NCI-H146 (cell line): Measurements from ENCODE around the gene DGKG.

Experiments
- DNase-seq: peaks from one replicate; lab custom pipeline; 2025; lab: John Stamatoyannopoulos, UW

The DGKG gene

GRCh38 chr3:186361762-186362536, at the start of gene DGKG:
DGKG (minus strand) TSS chr3:186362234; CDS start chr3:186320459, 41,775 bp downstream.
- DNase-seq = peak; percentile 55

GRCh38 chr3:186411089-186411488, 49.1 kb upstream of the DGKG start:
- DNase-seq = no peak

GRCh38 chr3:186406669-186407635, 44.9 kb upstream of the DGKG start:
- DNase-seq = no peak

DNA sequence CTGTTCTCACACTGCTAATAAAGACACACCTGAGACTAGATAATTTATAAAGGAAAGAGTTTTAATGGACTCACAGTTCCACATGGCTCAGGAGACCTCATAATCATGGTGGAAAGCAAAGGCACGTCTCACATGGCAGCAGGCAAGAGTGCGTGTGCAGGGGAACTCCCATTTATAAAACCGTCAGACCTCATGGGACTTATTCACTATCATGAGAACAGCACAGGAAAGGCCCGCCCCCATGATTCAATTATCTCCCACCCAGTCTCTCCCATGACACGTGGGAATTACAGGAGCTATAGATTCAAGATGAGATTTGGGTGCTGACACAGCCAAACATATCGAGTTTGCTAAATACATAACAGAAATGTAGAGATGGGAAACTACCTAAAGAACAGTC, 39.5 kb upstream of the DGKG start:
- no peak for DNase-seq

GRCh38 chr3:186400662-186401061, 38.6 kb upstream of the DGKG start:
- no peak for DNase-seq

GRCh38 chr3:186400026-186400425, 38.0 kb upstream of the DGKG start:
- no peak for DNase-seq

DNA sequence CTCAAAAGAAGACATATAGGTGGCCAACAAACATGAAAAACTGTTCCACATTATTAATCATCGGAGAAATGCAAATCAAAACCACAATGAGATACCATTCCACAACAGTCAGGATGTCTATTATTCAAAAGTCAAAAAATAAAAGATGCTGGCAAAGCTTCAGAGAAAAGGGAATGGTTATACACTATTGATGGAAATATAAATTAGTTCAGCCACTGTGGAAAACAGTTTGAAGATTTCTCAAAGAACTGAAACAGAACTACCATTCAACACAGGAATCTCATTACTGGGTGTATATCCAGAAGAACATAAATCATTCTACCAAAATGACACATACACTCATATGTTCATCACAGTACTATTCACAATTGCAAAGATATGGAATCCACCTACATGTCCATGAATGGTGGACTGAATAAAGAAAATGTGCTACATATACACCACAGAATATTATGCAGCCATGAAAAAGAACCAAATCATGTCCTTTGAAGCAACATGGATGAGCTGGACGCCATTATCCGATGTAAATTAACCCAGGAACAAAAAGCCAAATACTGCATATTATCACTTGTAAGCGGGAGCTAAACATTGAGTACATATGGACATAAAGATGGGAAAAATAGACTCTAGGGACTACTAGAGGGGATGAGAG, 32.7 kb upstream of the DGKG start:
- DNase-seq = no peak

DNA sequence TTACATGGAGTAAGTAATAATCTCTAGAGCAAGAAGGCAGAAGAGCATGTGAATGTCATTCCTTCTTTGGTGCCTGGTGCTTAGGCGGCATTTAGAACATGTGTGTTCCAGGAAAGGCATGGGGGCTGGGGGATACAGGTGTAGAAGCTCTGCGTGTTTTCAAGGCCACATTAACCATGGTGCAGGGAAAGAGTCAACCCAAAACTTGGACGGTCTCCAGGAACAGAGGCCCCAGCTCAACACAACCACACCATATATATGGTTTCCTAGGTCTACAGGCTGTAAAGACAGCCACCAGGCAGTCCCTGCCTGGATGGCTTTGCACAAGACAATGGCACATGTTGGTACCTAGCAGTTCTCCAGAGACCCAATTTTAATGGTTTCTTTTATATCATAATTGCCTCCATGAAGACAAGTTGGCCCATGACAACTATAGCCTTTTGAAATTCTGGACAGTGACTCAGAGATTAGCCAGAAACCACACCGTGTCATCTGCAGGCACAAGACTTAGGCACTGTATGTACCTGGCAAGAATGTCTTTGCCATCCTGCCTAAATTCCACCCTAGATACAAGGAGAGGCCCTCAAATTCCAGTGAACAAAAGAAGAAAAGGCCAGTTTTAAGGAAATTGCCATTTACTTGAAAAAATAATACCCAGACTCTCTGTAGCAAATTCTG, 25.0 kb upstream of the DGKG start:
- DNase-seq = no peak

DNA sequence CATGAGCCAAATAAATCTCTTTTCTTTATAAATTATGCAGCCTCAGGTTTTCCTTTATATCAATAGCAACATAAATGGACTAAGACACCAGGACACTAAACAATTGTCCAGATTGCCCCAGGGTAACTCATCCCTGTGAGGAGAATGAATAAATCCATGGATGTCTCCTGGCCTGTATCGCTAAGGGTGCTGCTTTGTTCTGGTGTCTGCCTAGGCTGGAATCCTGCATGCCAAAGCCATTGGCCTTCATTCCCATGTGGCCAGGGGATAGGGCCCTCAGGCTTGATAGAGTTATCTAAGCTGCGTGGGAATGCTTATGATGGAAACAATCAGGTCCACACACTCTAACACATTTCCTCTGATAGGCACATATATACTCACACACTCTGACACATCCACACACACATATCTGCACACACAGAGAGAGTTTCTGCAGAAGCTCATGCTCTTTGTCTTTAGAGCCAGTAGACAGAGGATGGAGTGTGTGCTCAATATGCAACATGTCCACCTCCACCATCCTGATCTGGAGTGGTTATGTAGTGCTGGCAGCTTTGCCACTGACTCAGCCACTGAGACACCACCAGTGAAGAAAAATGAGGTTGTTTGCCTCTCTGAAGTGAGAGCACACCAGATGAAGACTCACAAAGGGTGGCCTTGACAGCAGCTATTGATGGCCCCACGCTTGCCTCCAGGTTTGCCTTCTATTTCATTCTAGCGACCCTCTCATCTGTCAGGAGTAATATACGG, 24.0 kb upstream of the DGKG start:
- no peak for DNase-seq

DNA sequence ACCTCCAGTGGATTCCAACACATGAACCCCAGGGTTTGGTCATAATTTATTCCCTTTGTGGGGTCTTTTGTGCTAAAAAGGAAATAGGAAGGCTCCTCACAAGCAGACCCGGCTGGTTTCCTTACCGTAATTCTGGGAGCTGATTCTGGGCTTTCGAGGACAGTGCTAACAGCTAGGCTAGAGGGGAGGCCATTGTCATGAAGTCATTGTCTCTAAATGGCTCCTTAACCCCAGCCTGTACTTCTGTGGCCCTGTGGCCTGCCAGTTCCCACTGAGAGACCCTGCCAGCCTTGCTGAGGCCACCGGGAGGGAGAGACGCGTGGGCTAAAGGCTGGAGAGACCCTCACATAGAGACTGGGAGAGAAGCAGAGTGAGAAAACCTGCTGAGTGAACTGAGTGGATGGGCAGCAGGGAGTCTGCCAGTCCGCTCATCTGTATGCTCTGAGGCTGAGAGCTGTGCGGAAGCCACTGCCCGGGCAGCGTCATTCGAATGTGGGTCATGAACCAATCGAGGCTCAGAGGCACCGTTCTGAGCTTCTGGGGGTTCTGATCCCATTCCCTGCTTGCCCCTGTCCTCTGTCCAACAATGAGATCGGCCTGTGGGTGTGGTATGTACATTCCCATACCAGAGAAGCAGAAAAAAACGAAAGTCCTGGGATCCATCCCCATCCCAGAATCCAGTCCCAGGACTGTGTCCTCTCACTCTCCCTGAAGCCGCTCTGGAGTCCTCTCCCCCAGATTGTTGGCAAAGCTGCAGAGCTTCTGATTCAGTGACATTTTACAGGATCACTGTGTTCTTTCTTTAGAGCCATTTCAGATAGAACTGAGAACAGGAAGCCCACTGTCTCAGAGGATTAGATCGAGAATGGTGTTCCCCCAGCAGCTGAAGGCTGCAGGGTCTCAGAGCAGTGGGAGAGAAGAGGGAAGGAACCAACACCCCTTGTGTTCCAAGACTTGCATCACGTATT, 21.3 kb upstream of the DGKG start:
- no peak for DNase-seq

DNA sequence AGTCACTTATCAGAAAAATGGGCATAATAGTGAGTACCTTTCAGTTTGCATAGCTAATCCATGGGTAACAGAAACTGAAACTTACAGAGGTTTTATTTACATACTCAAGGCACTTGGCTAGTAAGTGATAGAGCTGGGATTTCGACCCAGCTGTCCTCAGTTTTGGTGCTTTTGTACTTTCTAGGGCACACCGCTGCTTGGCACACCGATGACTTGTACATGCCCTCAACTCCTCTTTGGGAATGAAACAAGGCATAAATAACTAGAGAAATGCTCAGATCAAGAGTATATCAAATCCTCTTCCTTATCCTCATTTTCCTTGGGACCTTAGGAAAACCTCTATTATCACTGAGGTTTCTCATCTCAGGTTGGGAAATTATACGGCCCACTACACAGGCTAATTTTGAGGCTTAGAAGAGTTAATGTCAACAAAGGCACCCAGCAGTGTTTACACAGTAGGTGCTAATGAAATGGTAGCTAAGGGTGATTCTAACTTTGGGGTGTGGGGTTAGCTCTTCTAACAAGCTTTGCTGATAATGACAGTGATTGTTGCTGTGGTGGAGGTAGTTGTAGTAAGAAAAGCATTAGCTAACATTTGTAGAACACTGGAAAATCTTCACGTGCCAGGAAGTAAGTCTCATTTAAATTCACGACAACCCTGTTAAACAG, 20.3 kb upstream of the DGKG start:
- peak; percentile 18 for DNase-seq

DNA sequence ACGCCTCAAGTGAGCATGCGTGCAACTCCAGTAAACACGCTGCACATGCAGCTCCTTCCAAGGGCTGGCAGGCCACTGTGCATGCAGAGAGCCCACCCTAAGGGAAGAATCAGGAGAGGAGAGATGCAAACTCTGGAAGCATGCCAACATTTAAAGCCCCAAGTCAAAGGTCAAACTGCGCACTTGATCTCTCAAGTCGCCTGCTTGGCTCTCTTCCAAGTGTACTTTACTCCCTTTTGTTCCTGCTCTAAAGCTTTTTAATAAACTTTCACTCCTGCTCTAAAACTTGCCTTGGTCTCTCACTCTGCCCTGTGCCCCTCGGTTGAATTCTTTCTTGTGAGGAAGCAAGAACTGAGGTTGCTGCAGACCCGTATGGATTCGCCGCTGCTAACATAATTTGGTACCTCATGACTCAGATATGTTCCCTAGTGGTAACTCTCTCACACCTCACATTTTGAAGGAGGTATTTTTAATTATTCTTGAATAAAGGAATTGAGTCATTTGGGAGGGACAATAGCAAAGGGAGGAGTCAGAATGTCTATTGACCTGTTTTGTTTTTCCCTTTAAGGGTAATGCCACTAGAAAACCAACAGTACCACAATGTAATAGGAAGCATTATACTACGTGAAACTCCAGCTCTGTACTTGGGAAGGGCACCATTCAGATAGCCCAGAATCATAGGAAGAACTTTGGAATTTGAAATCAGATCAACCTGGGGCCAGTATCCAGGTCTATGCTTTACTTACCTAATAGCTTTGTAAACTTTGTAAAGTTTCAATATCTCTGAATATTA, 19.6 kb upstream of the DGKG start:
- DNase-seq = no peak

DNA sequence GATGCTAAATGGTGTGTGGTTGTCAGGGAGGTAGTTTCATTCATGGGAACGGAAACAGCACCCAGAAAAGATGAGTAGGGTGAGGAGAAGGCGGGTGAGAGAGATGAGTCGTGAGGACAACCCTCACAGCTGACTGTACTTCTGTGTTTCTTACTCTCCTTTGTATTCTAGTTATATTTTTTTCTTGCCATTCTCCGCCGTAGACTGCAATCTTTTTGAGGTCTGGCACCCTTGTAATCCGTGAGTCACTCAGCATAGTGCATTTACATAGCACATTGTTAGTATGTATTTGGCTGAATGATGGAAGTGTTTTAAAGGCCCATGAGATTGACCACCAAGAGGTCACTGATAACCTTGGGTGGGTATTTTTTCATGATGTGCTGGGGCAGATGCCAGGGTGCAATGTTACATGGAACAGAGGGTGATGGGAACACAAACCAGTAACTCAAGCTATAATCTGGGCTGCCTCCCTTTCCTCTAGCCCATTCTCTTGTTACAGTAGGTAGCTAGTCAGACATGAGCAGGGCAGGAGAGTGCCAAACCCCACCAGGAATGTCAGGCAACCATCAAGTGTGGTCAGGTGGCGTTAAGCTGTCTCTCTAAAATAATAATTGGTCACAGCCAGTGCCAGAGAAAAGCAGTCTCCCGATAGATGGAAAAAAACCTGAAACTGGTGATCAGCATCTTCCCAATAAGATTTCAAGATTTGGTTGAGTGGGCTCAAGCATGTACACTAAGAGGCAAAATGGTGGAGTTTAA, 18.8 kb upstream of the DGKG start:
- DNase-seq = no peak

DNA sequence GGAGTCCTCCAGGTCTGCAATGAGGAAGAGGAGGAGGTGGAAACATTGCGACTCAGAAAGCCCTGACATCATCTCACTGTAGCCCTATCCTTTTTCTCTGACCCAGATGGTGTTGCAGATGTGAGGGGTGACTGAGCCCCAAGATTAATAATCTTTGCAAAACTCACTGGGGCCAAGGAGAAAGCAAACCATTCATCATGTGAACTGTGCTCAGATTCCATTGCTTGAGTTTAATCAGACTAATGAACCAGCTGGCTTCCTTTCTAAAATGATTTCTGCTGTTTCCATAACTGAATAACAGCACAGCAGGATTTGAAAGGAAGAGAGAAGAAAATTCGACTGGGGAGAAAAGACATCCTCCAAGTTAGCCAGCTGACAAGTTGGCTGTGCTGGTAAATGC, 13.4 kb upstream of the DGKG start:
- DNase-seq = no peak

DNA sequence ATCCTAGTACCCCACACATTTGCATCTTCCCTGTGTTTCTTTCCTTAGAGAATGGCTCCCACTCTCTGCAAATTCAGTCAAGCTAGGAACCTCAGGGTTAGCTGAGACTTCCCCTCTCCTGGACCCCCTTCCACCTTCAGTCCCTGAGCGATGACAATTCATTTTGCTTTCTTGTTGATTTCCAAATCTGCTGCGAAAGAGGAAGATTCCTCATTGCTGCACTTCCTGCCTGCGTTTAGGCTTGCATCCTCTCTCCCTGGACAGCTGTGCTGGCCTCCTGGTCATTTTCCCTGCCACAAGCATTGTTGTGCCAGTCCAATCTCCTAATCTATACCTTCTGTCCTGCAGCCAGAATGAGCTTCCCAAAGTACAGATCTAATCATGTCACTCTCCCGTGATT, 12.3 kb upstream of the DGKG start:
- DNase-seq = no peak

DNA sequence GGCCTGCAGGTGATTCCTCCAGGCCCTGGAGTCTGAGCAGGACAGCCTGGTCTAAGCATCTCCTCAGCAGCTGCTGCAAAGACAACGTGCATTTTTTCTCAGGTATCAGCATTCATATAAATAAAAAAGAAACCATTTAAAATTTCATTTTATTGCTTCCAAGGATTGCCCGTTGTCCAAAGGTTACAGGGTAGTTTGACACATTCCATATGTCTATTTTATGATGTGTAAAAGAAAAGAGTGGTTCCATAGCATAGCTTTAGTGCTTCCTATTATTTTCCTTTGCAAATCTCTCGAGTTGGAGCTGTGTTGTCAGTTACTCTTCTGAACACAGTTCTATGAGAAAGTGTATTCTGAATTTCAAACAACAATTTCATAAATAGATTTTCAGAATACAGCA, 7.2 kb upstream of the DGKG start:
- no peak for DNase-seq

DNA sequence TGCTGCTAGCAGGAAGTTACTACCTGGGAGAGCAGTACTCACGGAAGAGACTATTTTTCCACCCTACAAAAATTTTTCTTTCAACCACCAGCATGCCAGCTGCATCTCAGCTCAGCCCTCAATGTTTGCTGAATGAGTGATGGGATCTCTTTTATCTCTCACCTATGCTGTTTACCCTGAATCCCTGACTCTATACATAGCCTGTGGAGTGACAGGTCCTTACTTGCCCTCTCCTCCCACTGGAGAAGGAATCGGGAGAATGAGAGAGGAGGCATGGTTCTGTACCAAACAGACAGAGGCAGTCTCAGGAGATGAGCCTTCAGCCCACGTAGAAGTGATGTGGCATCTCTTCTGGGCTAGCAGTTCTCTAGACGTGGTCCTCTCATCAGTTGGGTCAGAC, 6.7 kb upstream of the DGKG start:
- peak; percentile 8 for DNase-seq

DNA sequence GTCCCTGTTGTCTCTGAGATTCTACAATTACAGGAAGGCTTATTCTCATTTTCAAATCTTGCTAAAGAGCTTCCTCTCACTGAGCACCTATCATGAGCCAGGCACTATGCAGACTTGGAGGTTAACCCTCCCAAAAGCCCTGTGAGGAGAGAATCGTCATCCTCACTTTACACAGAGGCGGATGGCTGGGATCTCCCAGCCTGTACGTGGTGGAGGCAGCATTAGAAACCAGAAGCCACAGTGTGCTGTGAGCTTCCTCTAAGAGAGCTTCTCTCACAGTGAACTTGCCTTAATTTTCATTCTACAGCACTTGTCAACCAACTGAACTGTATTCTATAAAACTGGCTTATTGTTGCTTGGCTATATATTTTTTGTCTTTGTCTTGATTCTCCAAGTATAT, 6.1 kb upstream of the DGKG start:
- DNase-seq = no peak
